HG03520 (cell line): ENCODE data around the gene CFP.

ENCODE experiments used
- ATAC-seq: cut with Tn5 transposase; IDR thresholded peaks from one replicate; pipeline ENCODE4 v1.9.1; 2021; ENCODE audit warnings: mild to moderate bottlenecking, moderate library complexity; ENCODE audit not compliant: unreplicated experiment

The CFP gene

GRCh38 chrX:47638816-47639215 is 9.1 kb upstream of the CFP start:
- no peak for ATAC-seq

GRCh38 chrX:47637546-47638195 is 7.9 kb upstream of the CFP start:
- ATAC-seq, result no peak

- ATAC-seq, result no peak
Measured at GRCh38 chrX:47634871-47635575, 5.3 kb upstream of the CFP start.

GRCh38 chrX:47633689-47634590 is 4.2 kb upstream of the CFP start:
- ATAC-seq, result no peak

- ATAC-seq, result no peak
Measured at GRCh38 chrX:47632666-47633065, 2.9 kb upstream of the CFP start.

- ATAC-seq, result no peak
Measured at GRCh38 chrX:47631676-47632075, 1.9 kb upstream of the CFP start.

GRCh38 chrX:47628982-47629381 is 748 bp downstream of the CFP start:
- ATAC-seq, result no peak

GRCh38 chrX:47625365-47625764 is 4.4 kb downstream of the CFP start:
- no peak for ATAC-seq

- ATAC-seq, result no peak
Measured at GRCh38 chrX:47623540-47624027, 6.1 kb downstream of the CFP start.

- ATAC-seq, result no peak
Measured at GRCh38 chrX:47621851-47622250, 7.9 kb downstream of the CFP start.

GRCh38 chrX:47620303-47620685 is 9.4 kb downstream of the CFP start:
- no peak for ATAC-seq

- ATAC-seq, result no peak
Measured at GRCh38 chrX:47619486-47620302, 10.0 kb downstream of the CFP start, which contains the start of gene SYN1. TSS of gene SYN1 (minus strand) at chrX:47619857. CDS start at chrX:47619728, 129 bp downstream.

- no peak for ATAC-seq
Measured at GRCh38 chrX:47618923-47619485, 10.7 kb downstream of the CFP start.

GRCh38 chrX:47614618-47615017 is 15.1 kb downstream of the CFP start:
- ATAC-seq, result no peak

- ATAC-seq, result no peak
Measured at GRCh38 chrX:47613082-47613481, 16.6 kb downstream of the CFP start.

- ATAC-seq, result no peak
Measured at GRCh38 chrX:47612418-47612817, 17.3 kb downstream of the CFP start.

GRCh38 chrX:47611926-47612325 is 17.8 kb downstream of the CFP start:
- ATAC-seq, result no peak

GRCh38 chrX:47611489-47611888 is 18.2 kb downstream of the CFP start:
- no peak for ATAC-seq

- ATAC-seq, result no peak
Measured at GRCh38 chrX:47610511-47610910, 19.2 kb downstream of the CFP start.

- no peak for ATAC-seq
Measured at GRCh38 chrX:47608130-47608810, 21.5 kb downstream of the CFP start.
